ENCODE measurements around the gene SLC23A2. TPM values are rescaled to one million over a fixed set of nuclear protein-coding genes. Genes with fewer than 3 reads are reported as not detected.

SLC23A2 gene
- total RNA-seq, 1 experiment from 2014 or later = 16.3 TPM

DNA sequence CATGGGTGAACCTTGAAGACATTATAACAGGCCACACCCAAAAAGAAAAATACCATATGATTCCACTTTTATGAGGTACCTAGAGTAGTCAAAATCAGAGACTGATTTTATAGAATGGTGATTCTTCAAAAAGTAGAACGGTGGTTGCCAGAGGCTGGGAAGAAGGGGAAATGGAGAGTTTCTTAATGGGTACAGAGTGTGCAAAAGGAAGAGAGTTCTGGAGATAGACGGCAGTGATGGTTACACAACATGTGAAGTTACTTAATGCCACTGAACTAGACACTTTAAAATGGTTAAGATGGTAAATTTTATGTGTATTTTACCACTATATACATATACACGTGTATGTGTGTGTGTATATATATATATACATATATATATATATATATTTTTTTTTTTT, 198.8 kb downstream of the SLC23A2 start:
- POLR2A ChIA-PET = no interaction called here
- no peaks in the 10 kb centered on the region for H3K27me3 ChIP-seq (ENCODE audit: insufficient read depth, low read length)
- no peak for ATAC-seq
- no peaks in the 10 kb centered on the region for H3K79me2 ChIP-seq (ENCODE audit: insufficient read depth, low read length)
- no peaks in the 10 kb centered on the region; a peak in 1 of 4 replicates for H3K9me3 ChIP-seq (ENCODE audit: control insufficient read depth in 1 of 2, insufficient read depth in 1 of 2, low read depth in 1 of 2, low read length in 2 of 2)
- TF ChIP-seq, protein P1, sequence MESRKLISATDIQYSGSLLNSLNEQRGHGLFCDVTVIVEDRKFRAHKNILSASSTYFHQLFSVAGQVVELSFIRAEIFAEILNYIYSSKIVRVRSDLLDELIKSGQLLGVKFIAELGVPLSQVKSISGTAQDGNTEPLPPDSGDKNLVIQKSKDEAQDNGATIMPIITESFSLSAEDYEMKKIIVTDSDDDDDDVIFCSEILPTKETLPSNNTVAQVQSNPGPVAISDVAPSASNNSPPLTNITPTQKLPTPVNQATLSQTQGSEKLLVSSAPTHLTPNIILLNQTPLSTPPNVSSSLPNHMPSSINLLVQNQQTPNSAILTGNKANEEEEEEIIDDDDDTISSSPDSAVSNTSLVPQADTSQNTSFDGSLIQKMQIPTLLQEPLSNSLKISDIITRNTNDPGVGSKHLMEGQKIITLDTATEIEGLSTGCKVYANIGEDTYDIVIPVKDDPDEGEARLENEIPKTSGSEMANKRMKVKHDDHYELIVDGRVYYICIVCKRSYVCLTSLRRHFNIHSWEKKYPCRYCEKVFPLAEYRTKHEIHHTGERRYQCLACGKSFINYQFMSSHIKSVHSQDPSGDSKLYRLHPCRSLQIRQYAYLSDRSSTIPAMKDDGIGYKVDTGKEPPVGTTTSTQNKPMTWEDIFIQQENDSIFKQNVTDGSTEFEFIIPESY (IDR thresholded peaks at IDR 0.05; ENCODE audit: extremely low read depth, insufficient replicate concordance, low read length) = no peak
- TF ChIP-seq POLR2AphosphoS5 (IDR thresholded peaks at IDR 0.05; ENCODE audit: low read depth, low read length) (no peak), ELF1 (IDR thresholded peaks at IDR 0.05; ENCODE audit: borderline replicate concordance, low read depth) (no peak), CEBPB (IDR thresholded peaks at IDR 0.05; ENCODE audit: low read depth) (no peak), EZH2 (IDR thresholded peaks at IDR 0.05) (no peak), SP1 (IDR thresholded peaks at IDR 0.05; ENCODE audit: low read depth) (no peak), SRF (IDR thresholded peaks at IDR 0.05; ENCODE audit: low read depth) (no peak), EZH2phosphoT487 (IDR thresholded peaks at IDR 0.05; ENCODE audit: borderline replicate concordance) (no peak), ZFX (IDR thresholded peaks at IDR 0.05) (no peak), EGR1 (IDR thresholded peaks at IDR 0.05; ENCODE audit: low read depth) (no peak)
- TF ChIP-seq, protein P2, sequence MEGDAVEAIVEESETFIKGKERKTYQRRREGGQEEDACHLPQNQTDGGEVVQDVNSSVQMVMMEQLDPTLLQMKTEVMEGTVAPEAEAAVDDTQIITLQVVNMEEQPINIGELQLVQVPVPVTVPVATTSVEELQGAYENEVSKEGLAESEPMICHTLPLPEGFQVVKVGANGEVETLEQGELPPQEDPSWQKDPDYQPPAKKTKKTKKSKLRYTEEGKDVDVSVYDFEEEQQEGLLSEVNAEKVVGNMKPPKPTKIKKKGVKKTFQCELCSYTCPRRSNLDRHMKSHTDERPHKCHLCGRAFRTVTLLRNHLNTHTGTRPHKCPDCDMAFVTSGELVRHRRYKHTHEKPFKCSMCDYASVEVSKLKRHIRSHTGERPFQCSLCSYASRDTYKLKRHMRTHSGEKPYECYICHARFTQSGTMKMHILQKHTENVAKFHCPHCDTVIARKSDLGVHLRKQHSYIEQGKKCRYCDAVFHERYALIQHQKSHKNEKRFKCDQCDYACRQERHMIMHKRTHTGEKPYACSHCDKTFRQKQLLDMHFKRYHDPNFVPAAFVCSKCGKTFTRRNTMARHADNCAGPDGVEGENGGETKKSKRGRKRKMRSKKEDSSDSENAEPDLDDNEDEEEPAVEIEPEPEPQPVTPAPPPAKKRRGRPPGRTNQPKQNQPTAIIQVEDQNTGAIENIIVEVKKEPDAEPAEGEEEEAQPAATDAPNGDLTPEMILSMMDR (IDR thresholded peaks at IDR 0.05 in 2 of 3, conservative IDR thresholded peaks at IDR 0.05 in 1 of 3; ENCODE audit: borderline replicate concordance in 1 of 3, insufficient read depth in 1 of 3, low read depth in 2 of 3, low read length in 2 of 3) = no peak
- TF ChIP-seq, protein P3, sequence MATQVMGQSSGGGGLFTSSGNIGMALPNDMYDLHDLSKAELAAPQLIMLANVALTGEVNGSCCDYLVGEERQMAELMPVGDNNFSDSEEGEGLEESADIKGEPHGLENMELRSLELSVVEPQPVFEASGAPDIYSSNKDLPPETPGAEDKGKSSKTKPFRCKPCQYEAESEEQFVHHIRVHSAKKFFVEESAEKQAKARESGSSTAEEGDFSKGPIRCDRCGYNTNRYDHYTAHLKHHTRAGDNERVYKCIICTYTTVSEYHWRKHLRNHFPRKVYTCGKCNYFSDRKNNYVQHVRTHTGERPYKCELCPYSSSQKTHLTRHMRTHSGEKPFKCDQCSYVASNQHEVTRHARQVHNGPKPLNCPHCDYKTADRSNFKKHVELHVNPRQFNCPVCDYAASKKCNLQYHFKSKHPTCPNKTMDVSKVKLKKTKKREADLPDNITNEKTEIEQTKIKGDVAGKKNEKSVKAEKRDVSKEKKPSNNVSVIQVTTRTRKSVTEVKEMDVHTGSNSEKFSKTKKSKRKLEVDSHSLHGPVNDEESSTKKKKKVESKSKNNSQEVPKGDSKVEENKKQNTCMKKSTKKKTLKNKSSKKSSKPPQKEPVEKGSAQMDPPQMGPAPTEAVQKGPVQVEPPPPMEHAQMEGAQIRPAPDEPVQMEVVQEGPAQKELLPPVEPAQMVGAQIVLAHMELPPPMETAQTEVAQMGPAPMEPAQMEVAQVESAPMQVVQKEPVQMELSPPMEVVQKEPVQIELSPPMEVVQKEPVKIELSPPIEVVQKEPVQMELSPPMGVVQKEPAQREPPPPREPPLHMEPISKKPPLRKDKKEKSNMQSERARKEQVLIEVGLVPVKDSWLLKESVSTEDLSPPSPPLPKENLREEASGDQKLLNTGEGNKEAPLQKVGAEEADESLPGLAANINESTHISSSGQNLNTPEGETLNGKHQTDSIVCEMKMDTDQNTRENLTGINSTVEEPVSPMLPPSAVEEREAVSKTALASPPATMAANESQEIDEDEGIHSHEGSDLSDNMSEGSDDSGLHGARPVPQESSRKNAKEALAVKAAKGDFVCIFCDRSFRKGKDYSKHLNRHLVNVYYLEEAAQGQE (IDR thresholded peaks at IDR 0.05; ENCODE audit: low read depth) = no peak
- TF ChIP-seq, protein P4, sequence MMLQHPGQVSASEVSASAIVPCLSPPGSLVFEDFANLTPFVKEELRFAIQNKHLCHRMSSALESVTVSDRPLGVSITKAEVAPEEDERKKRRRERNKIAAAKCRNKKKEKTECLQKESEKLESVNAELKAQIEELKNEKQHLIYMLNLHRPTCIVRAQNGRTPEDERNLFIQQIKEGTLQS (IDR thresholded peaks at IDR 0.05) = no peak
- H3K4me1 ChIP-seq (ENCODE audit: control insufficient read depth in 1 of 2, insufficient read depth in 2 of 2, low read length in 2 of 2) = no peaks in the 10 kb centered on the region
- BruUV-seq (replicated peaks) = no TSS peak
- DNase-seq (ENCODE audit: low read depth, low spot score) = no peak
- intact Hi-C loops (cut with micrococcal nuclease) = no loop called here
- no peaks in the 10 kb centered on the region for H3K9me2 ChIP-seq (ENCODE audit: insufficient read depth)
- no peaks in the 10 kb centered on the region for H4K20me1 ChIP-seq (ENCODE audit: insufficient read depth)
- RAD21 ChIA-PET (ENCODE audit: low non-redundant PET in 1 of 2, low total read pairs in 2 of 2, uncharacterized antibody in 2 of 2, unreplicated experiment in 2 of 2) = no interaction called here
- no peak overlapping the region for H2AFZ ChIP-seq (ENCODE audit: low read depth, low read length, poor library complexity, severe bottlenecking)
- no peak overlapping the region for H3K4me2 ChIP-seq (ENCODE audit: low read length)
- H3K9ac ChIP-seq (ENCODE audit: low read length) = no peak overlapping the region
- H3K27ac ChIP-seq (ENCODE audit: low read depth, low read length) = no peak overlapping the region
- H3K4me3 ChIP-seq (replicated peaks in 1 of 2; ENCODE audit: low read depth in 1 of 2, low read length in 2 of 2) = no peak overlapping the region
- CTCF ChIA-PET = no interaction called here
- H3K36me3 ChIP-seq (ENCODE audit: control insufficient read depth in 1 of 2, insufficient read depth in 2 of 2, low read length in 2 of 2) = no peaks in the 10 kb centered on the region
